NCI-H2196 treated with DMSO at 0.1 percent for 48 hours (cell line): Measurements from ENCODE around the gene ITGAE.
A peak's percentile ranks its signal among the peaks of the same experiment; 100 is the strongest.
"Not testable (repeated sequence)": the region's sequence is repeated elsewhere in the genome, so short reads cannot be mapped to it uniquely, and the experiment has no call there.

Experiments
- DNase-seq: peaks from one replicate; lab custom pipeline; 2025; ENCODE audit not compliant: unreplicated experiment; lab: John Stamatoyannopoulos, UW

Gene ITGAE, protein sequence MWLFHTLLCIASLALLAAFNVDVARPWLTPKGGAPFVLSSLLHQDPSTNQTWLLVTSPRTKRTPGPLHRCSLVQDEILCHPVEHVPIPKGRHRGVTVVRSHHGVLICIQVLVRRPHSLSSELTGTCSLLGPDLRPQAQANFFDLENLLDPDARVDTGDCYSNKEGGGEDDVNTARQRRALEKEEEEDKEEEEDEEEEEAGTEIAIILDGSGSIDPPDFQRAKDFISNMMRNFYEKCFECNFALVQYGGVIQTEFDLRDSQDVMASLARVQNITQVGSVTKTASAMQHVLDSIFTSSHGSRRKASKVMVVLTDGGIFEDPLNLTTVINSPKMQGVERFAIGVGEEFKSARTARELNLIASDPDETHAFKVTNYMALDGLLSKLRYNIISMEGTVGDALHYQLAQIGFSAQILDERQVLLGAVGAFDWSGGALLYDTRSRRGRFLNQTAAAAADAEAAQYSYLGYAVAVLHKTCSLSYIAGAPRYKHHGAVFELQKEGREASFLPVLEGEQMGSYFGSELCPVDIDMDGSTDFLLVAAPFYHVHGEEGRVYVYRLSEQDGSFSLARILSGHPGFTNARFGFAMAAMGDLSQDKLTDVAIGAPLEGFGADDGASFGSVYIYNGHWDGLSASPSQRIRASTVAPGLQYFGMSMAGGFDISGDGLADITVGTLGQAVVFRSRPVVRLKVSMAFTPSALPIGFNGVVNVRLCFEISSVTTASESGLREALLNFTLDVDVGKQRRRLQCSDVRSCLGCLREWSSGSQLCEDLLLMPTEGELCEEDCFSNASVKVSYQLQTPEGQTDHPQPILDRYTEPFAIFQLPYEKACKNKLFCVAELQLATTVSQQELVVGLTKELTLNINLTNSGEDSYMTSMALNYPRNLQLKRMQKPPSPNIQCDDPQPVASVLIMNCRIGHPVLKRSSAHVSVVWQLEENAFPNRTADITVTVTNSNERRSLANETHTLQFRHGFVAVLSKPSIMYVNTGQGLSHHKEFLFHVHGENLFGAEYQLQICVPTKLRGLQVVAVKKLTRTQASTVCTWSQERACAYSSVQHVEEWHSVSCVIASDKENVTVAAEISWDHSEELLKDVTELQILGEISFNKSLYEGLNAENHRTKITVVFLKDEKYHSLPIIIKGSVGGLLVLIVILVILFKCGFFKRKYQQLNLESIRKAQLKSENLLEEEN

DNA sequence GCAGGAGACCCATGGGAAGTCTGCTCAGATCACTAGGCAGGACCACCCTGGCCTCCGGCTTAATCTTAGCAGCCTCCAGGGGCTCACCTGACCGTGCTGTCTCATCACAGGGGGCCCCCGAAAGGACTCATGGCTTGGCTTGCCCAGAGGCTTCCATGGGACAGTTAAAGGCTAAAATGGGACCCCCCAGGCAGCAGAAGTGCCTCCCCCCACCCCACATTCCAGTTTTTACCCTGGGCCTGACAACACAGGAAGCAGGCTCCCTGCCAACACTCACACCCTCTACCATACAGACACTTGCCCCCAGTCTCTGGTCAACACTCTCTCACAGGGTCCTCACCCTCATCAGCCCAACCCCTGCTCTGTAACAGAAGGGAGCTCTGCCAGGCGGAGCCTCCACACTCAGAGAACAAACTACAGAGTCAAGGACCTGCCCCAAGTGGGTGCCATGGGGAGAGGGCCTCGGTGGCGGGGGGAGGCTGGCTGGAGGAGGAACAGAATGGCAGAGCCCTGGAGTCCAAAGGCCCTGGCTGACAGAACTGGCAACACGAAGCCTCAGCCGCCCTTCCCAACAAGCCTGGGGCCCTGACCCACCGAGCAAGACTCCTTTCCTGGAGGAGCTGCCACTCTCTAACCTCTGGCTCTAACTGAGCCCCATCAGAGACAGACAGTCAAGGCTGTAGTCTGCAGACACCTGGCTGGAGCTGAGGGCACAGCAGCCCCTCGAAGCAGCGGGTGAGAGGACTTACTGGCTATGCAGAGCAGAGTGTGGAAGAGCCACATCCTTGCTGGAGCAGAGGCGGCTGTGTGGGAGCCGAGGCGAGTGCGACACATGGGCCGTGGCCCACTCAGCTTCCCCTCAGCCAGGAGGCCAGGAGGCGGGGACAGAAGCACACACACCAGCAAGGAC lies at the start of gene ITGAE:
Gene ITGAE, minus strand, starts transcription at position 827 of the 910 bp plus-strand sequence. Its CDS starts 44 bp downstream, at position 783.
- no peak for DNase-seq

DNA sequence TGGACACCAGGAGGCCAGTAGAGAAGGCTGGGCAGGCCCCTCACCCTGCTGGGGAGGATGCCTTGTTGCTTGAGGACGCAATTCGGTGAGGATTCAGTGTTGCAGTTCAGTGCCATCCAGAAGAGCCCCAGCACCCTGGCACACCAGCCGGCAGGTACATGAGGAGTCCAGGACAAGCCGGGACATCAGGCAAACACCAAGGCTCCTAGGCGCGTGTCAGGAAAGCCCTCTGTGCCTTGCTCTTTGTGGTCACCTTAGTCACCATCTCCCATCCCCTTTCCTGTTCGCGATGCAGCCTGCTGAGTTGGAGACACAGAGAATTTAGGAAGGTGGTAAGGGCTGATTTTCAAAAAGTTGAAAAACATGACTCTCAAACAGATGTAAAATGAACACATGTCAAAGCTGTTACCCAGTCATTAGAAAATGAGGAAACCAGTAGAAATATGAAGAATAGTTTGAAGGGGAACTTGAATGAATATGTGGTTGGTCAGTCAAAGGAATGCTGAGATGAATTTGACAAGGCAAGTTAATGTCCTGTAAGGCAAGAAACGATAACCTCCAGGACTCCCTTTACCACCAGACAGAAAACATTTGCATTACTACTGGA lies 47.3 kb upstream of the ITGAE start:
- no peak for DNase-seq

DNA sequence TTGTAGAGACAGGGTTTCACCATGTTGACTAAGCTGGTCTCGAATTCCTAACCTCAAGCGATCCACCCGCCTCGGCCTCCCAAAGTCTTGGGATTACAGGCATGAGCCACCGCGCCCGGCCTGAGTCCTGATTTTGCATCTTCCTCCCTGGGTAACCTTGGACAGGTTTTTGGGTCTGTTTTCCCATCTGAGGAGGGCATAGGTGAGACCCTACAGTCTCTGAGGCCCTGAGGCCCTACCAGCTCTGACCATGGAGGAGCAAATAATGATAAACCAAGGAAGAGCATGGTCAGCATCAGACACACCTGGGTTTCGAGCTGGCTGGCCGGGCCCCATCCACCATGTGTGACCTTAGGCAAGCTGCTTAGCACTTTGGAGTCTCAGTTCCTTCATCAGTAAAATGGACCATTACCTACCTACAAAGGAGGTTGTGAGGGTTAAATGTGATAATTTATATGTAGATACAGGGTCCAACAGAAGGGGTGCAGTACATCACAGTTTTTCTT lies 46.2 kb upstream of the ITGAE start:
- no peak for DNase-seq

DNA sequence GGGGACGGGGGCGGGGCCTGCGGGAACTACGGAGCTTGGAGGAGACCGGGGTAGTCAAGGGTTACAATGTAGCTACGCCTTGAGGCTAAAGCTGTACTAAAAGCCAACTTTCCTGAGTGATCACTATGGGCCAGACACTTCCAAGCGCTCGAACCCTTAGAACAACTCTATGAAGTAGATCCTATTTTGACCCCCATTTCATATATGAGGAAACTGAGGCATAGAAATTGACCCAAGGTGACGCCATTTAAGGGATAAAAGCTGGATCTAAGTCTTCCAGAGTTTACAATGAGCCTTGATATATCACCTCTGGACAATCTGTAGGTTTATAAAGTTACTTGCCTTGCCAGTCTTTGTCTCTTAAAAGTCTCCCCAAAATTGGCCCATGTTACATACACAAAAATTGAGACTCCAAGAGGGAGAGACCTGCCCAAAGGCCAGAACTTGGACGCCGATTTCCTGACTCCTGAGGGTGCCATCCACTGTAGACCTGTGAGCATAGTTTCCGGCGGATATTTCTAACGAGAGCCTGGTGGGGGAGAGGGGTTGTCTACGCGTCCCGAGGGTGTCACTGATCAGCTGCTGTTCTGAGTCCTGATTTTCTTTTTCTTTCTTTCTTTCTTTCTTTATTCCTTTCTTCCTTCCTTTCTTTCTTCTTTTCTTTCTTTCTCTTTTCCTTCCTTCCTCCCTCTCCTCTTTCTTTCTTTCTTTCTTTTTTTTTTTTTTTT lies 45.6 kb upstream of the ITGAE start:
- DNase-seq: no peak

DNA sequence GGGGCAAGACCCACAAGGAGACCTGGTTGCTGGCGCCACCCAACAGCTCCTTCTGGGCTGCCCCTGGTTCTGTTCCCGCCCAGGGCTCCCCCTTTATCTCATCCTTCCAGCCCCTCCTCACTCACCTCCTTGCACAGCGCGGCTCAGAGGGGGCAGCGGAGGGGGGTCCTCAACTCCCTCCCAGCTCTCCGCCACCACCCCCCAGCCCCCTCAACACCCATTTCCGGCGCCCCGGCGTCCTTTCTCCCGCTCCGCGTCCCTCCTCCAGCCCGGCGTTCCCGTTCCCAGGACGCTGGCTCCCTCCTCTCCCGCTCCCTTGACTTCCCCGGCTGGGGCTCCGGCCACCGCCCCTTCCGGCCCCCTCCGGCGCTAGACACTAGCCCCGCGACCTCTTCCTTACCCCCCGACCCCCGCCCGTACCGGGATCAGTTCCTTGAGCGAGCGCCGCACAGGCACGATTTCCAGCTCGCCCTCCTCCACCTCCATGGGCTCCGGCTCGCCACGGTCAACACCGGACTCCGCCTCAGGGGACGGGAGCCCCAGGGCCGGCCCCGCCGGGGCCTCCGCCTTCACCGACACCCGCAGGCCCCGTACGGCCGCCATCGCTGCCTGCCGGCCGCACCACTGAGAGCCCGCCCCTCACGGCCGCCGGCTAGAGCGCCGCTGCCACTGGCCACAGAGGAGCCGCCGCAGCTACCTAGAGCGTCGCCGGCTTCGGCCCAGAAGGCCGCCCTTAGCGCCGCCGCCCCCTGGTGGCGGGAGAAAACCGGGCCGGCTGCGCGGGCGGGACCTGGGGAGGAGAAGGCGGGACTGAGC lies 44.8 kb upstream of the ITGAE start, which contains the start of gene NCBP3:
Gene NCBP3, minus strand, starts transcription at position 626 of the 816 bp plus-strand sequence. Its CDS starts 23 bp downstream, at position 603.
- peak; percentile 48 for DNase-seq

DNA sequence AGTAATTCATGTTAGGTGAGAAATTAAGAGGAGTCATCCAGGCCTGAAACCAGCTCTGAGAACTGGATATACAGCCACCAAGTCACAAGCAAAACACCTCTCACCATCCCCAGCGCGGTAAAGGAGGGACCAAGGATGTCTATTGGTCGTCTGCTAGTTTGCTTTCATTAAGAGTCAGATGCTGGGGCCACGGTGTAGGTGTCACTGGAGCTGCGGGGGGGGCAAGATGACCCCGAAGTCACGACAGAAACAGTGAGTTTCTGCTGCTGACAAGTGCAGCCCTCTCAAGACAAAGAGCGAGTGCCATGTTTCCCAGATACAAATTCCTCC lies 44.3 kb upstream of the ITGAE start:
- DNase-seq: no peak

DNA sequence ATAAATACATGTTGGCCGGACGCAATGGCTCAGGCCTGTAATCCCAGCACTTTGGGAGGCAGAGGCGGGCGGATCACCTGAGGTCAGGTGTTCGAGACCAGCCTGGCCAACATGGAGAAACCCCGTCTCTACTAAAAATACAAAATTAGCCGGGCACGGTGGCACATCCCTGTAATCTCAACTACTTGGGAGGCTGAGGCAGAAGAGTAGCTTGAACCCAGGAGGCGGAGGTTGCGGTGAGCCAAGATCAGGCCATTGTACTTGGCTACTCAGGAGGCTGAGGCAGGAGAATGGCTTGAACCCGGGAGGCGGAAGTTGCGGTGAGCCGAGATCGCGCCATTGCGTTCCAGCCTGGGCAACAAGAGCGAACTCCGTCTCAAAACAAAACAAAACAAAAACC lies 43.6 kb upstream of the ITGAE start:
- not testable (repeated sequence) for DNase-seq

DNA sequence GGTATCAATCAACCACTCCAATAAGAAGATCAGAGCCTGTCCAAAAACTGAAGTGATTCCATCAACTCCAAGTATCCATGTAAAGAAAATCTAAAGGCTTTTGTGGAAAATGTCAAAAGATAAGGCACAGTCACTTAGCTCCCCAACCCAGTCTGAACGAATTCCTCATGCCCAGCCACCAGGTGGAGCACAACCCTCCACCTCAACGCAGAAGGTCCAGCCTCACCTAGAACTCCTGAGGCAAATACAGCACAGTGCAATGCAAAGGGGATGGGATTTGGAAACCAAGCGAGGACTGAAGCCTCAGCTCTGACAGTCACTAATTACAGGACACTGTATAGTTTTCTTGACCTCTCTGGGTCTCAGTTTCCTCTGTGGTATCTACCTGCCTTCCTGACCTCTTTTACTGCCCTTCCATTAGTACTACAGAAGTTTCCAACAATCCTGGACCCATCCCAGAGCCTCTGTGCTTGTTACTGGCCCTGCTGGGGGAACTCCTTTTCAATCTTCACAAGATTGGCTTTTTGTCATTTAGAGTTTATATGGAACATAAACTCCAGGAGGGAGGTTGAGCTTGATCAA lies 43.0 kb upstream of the ITGAE start:
- no peak for DNase-seq

DNA sequence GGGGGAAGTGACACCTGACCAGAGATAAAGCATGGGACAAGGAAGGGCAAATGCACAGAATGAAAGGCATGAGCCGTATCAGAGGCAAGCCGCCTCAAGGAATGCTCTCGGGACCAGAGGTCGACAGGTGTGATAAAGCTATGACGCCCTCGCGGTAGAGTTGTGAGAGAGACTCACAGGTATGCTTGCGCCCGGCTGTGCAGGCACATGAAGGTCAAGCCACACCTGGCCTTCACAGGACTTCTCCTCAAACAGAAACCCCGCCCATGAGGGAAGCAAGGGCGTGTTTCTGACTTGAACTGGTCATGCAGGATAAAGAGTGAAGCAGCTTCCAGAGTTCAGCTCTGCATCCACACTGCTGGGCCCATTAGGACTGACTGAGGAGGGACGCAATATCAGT lies 37.2 kb upstream of the ITGAE start:
- DNase-seq: no peak

DNA sequence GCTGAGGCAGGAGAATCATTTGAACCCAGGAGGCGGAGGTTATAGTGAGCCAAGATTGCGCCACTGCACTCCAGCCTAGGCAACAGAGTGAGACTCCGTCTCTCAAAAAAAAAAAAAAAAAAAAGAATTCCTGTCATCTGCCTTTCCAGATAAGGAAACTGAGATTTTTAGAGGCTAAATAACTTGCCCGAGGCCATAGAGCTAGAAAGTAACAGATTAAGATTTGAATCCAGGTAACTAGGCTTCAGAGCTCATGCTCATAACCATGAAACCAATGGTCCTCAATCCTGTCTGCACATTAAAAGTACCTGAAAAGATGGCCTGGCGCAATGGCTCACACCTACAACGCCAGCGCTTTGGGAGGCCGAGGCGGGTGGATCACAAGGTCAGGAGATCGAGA lies 35.6 kb upstream of the ITGAE start:
- DNase-seq: no peak

DNA sequence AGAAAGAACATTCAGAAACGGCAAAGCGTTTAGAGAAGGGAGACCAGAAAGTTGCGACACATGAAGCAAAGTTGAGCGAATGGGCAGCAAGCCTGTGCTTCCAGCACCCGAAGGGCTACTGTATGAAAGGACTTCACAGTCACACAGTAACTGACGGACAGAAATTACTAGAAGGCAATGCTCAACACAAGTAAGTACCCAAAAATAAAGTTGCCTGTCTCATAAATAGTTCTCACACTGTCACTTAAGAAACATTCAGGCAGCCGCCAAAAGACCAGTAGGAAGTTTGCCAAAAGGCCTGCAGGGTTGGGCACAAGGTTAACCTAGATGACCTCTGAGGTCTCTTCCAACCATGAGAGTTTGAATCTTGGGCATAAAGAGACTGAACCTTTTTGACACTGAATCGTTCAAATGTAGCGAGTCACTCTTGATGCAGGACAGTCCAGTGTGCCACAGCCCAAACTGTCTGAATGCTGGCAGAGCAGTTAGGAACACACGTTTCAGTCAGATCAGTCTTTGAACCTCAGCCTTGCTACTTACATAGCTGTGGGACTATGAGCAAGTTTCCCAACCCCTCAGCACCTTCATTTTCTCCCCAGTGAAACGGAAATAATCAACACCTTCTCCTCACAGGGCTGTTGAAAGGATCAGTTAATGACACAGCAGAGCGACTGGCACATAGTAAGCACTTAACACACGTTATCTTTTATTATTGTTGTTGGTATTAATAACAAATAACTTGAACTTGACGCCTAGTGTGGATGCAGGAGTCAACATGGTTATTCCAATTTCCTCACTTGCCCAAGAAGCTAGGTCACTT lies 34.6 kb upstream of the ITGAE start:
- no peak for DNase-seq

DNA sequence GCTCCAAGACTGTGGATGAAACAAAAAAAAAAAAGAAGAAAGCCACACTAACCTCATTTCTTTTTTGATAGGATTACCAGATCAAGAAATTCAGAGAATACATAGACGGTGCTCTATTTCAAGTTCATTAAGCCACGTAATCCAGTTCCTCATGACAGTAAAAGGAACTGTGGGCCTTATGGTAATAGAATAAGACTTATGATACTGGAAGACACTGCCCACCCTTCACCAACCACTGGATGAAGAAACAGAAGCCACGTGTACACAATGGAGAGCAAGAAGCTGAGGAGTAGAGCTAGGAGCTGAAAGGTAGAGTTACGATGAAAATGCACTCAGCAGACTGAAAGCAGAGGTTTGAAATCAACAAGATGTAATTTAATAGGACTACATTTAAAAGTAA lies 33.8 kb upstream of the ITGAE start:
- DNase-seq: no peak

DNA sequence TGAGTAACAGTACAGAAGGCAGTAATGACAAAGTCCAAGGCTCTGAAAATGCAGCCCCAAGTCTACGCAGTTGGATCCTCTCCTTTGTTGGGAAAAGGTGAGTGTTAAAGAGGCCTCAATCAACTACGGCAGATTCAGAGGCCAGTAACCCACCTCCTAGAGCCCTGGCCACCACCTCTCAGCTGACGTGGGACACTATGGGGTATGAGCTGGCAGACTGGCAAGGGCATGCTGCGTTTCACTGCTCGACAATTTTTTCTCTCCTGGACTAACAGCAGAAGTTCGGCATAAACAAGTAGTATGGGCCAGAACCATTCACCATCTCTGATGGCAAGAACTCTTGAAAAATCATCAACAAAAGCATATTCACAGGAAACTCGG lies 27.9 kb upstream of the ITGAE start:
- DNase-seq: no peak

DNA sequence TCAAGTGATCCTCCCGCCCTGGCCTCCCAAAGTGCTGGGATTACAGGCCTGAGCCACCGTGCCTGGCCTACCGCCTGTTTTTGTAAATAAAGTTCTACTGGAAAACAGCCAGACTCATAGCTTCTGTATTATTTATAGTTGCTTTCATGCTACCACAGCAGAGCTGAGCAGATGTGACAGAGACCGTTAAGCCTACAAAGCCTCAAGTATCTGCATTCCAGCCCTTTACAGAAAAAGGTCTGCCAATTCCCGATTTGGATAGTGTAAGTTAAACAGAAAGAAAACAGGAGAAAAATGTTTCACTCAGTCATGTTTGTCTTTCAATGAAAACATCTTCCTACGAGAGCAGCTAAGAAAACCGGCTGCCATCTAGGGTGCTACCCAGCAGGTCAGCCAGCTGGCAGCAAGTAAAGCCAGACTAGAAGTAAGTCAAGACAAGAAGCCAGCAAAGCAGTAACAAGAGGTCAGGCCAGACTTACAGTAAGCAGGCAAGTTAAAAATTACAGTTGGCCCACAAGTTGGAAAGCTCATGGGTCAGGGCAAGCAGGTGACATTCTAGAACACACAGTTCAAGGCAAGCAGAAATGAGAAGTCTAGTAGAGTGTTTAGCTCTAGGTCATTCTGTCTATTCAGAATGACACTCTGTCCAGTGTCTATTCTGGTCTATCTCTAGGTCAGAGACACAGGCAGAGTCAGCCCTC lies 27.3 kb upstream of the ITGAE start:
- no peak for DNase-seq

DNA sequence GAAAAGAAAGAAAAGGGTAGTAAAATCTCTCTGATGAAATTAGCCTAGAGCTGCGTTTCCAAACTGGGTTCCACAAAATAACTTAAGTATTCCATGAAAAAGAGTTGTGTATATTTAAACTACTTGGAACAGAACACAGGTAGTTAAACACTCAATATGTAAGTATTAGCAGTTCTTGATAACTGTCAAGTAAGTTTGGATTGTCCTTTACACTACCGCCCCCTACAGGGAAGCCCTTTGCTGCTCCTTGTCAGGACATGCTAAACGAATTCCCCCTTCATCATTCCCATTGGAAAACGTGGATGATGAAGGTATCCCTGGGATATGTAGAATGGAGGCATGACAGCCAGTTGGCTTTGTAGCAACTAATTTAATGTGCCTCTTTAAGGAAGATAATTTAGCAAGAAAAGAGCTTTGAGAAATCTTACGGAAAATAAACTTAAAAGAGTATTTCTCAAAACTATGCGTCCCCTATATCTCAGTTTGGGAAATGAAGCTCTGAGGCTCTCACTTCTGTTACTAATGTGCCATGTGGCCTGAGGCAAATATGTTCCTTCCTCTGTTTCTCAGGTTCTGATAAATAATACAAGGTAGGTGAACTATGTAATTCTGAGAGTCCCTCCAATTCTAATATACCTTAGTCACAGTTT lies 26.3 kb upstream of the ITGAE start:
- DNase-seq: no peak

DNA sequence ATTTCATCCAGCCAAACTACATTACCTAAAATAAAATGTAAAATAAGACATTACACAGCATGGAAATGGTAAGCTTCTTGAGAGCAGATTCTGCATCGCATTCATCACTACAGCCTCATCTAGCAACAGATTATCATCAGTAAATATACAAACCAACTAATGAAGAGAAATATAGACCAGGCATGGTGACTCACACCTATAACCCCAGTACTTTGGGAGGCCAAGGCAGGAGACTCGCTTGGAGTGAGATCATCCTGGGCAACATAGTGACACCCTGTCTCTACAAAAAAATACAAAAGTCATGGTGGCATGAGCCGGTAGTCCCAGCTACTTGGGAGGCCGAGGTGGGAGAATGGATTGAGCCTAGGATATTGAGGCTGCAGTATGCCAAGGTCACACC lies 25.2 kb upstream of the ITGAE start:
- DNase-seq: no peak
